Hepatocyte (in vitro differentiated cells): ENCODE measurements around the gene MEIS1. TPM values are rescaled to one million over a fixed set of nuclear protein-coding genes. Genes with fewer than 3 reads are reported as not detected.

ENCODE experiments used
- DNase-seq: peaks from one replicate; pipeline ENCODE4 v3.0.0-alpha.2; 2016; ENCODE audit warnings: low spot score
- H2AFZ ChIP-seq: fragments of 200-600 bp; sonication (generic); 2 replicates; pipeline ENCODE4 v1.6.0; 2016; ENCODE audit warnings: antibody characterized with exemption, mild to moderate bottlenecking
- H3K27ac ChIP-seq: fragments of 200-600 bp; sonication (generic); 2 replicates; pipeline ENCODE4 v1.5.1; 2016; ENCODE audit warnings: mild to moderate bottlenecking
- H3K27me3 ChIP-seq: fragments of 200-600 bp; sonication (generic); 2 replicates; pipeline ENCODE4 v1.6.1; 2016
- H3K36me3 ChIP-seq: fragments of 200-600 bp; sonication (generic); replicated peaks from 2 replicates; pipeline ENCODE4 v1.5.1; 2016; ENCODE audit warnings: low read depth; ENCODE audit not compliant: insufficient read depth
- H3K4me1 ChIP-seq: fragments of 200-600 bp; sonication (generic); 2 replicates; pipeline ENCODE4 v1.5.1; 2016; ENCODE audit warnings: mild to moderate bottlenecking, moderate library complexity; ENCODE audit not compliant: insufficient read depth
- H3K4me2 ChIP-seq: fragments of 200-600 bp; sonication (generic); 2 replicates; pipeline ENCODE4 v1.6.0; 2016
- H3K4me3 ChIP-seq: fragments of 200-600 bp; sonication (generic); 2 replicates; pipeline ENCODE4 v1.5.1; 2016; ENCODE audit warnings: mild to moderate bottlenecking
- H3K79me2 ChIP-seq: fragments of 200-600 bp; sonication (generic); 2 replicates; pipeline ENCODE4 v1.6.0; 2017; ENCODE audit warnings: mild to moderate bottlenecking
- H3K9me2 ChIP-seq: fragments of 200-600 bp; sonication (generic); replicated peaks from 2 replicates; pipeline ENCODE4 v1.6.0; 2017; ENCODE audit warnings: mild to moderate bottlenecking; ENCODE audit not compliant: insufficient read depth
- H3K9me3 ChIP-seq: fragments of 200-600 bp; sonication (generic); 2 replicates; pipeline ENCODE4 v1.5.1; 2016; ENCODE audit warnings: low read depth, mild to moderate bottlenecking
- H4K20me1 ChIP-seq: fragments of 200-600 bp; sonication (generic); 2 replicates; pipeline ENCODE4 v1.6.0; 2016; ENCODE audit warnings: mild to moderate bottlenecking; ENCODE audit not compliant: insufficient read depth, poor library complexity, severe bottlenecking
- EZH2 ChIP-seq: fragments of 200-600 bp; sonication (generic); IDR thresholded peaks from 2 replicates; pipeline ENCODE4 v1.6.1; 2016; ENCODE audit warnings: antibody characterized with exemption, mild to moderate bottlenecking, borderline replicate concordance
- EZH2phosphoT487 ChIP-seq: fragments of 200-600 bp; sonication (generic); IDR thresholded peaks from one replicate; pipeline ENCODE4 v1.6.1; 2018; ENCODE audit warnings: antibody characterized with exemption, mild to moderate bottlenecking, low read depth, moderate library complexity; ENCODE audit not compliant: unreplicated experiment, severe bottlenecking
- WGBS: methylation state at CpG from one replicate; pipeline ENCODE4 v1.1.6; 2016; ENCODE audit warnings: low lambda C conversion rate; ENCODE audit errors: missing lambda C conversion rate; 5-methylcytosine and 5-hydroxymethylcytosine counted together
- polyA plus RNA-seq: library from polyadenylated mRNA; unstranded; fragments of >200 nt; fragmentation: Nextera tagmentation; extraction: Ambion mirVana; gene quantifications from 2 replicates; pipeline ENCODE4 v1.2.1, GENCODE V29; 2016
- total RNA-seq: library from RNA; depleted of rRNA; stranded (reverse); fragments of >200 nt; gene quantifications from 2 replicates; pipeline ENCODE4 v1.2.3, GENCODE V29; 2014
- TF ChIP-seq, protein P1 (sequence below): fragments of 200-600 bp; sonication (generic); IDR thresholded peaks from 2 replicates; pipeline ENCODE4 v1.5.1; 2016; ENCODE audit warnings: antibody characterized with exemption, mild to moderate bottlenecking; ENCODE audit not compliant: poor library complexity

Gene MEIS1
- total and polyA plus RNA-seq, 2 experiments from 2014 or later, result 29.6 to 35.5 TPM

DNA sequence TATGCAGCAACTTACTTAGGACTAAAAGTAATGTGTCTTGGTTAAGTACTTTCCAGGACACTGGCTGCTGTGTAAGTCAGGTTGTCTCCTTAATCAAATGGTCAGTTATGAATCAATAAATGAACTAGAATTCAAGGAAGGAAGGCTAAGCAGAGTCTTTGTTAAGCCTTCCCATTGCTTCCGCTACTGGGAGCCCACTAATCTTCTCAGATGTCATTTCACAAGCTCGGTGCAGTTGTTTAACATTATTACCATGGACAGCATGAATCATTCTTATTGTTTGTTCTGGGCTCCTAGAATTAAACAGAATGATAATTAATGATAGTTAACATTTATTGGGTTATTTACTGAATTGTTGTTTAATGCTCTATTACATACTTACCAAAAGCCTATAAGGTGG is 26.0 kb upstream of the MEIS1 start:
- Histone ChIP-seq H2AFZ (no peak overlapping the region), H3K27me3 (no peaks in the 10 kb centered on the region), H3K4me2 (no peak overlapping the region), H3K4me3 (no peak overlapping the region), H3K36me3 (no peaks in the 10 kb centered on the region), H3K4me1 (peaks cover 4% of the 10 kb centered on the region), H3K27ac (no peak overlapping the region), H3K9me3 (no peaks in the 10 kb centered on the region), H3K79me2 (no peaks in the 10 kb centered on the region), H4K20me1 (no peaks in the 10 kb centered on the region), H3K9me2 (no peaks in the 10 kb centered on the region)
- TF ChIP-seq EZH2phosphoT487 (no peak), EZH2 (no peak)
- TF ChIP-seq, protein P1, sequence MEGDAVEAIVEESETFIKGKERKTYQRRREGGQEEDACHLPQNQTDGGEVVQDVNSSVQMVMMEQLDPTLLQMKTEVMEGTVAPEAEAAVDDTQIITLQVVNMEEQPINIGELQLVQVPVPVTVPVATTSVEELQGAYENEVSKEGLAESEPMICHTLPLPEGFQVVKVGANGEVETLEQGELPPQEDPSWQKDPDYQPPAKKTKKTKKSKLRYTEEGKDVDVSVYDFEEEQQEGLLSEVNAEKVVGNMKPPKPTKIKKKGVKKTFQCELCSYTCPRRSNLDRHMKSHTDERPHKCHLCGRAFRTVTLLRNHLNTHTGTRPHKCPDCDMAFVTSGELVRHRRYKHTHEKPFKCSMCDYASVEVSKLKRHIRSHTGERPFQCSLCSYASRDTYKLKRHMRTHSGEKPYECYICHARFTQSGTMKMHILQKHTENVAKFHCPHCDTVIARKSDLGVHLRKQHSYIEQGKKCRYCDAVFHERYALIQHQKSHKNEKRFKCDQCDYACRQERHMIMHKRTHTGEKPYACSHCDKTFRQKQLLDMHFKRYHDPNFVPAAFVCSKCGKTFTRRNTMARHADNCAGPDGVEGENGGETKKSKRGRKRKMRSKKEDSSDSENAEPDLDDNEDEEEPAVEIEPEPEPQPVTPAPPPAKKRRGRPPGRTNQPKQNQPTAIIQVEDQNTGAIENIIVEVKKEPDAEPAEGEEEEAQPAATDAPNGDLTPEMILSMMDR, result no peak
- no peak for DNase-seq
- WGBS, result 70% methylated on average over 2 of the region's 2 CpGs

DNA sequence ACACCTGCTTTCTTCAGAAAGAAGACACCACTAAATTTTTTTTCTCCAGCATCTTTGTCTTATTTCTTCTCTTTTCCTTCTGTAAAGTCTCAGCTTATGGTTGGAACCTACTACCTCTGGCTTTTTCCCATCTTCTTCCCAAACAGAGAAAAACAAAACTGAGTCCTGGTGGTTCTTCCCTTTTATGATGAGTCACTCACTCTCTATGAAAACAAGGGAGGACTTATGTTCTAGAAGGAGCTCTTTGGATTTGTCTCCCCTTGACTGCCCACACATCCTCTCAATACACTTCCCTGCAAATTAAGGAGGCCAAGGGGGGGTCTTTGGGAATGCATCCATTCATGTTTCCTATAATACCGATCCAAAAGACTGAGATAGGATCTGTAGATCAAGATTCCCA is 22.1 kb upstream of the MEIS1 start:
- TF ChIP-seq EZH2phosphoT487 (no peak), EZH2 (no peak)
- TF ChIP-seq, protein P1, result no peak
- H4K20me1 ChIP-seq, result no peaks in the 10 kb centered on the region
- H3K9me2 ChIP-seq, result no peaks in the 10 kb centered on the region
- H3K27ac ChIP-seq, result no peak overlapping the region
- peaks cover 4% of the 10 kb centered on the region for H3K4me1 ChIP-seq
- H3K79me2 ChIP-seq, result no peaks in the 10 kb centered on the region
- no peak overlapping the region for H3K4me2 ChIP-seq
- no peak overlapping the region for H2AFZ ChIP-seq
- no peaks in the 10 kb centered on the region for H3K27me3 ChIP-seq
- DNase-seq, result no peak
- no peaks in the 10 kb centered on the region for H3K9me3 ChIP-seq
- H3K36me3 ChIP-seq, result no peaks in the 10 kb centered on the region
- H3K4me3 ChIP-seq, result no peak overlapping the region
- 60% methylated on average over 1 of the region's 1 CpG for WGBS

DNA sequence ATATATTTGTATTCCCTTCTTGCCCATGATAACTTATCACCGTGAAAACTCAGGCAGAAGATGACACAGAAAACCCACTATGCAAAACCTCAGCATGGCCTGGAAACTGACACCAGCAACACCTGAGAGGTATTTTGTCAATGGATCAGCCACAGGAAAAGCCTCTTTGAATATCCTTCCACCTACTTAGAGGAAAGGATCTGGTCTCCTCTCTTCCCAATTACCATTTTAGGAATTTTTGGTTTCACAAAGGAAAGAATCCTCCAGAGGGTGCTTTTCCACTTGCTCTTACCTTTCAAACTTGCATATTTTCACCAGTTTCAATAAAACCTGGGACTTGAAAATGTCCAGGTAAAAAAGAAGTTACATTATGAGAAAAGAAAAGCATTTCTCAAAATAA is 20.0 kb upstream of the MEIS1 start:
- H3K4me2 ChIP-seq, result no peak overlapping the region

More for the DNA sequence above, 20.0 kb upstream of the MEIS1 start:
- DNase-seq, result no peak
- H3K79me2 ChIP-seq, result no peaks in the 10 kb centered on the region
- TF ChIP-seq, protein P1, result no peak
- TF ChIP-seq EZH2phosphoT487 (no peak), EZH2 (no peak)
- H2AFZ ChIP-seq, result no peak overlapping the region
- no peaks in the 10 kb centered on the region for H3K9me3 ChIP-seq
- H3K36me3 ChIP-seq, result no peaks in the 10 kb centered on the region
- peaks cover 4% of the 10 kb centered on the region for H3K4me1 ChIP-seq
- H3K9me2 ChIP-seq, result no peaks in the 10 kb centered on the region
- WGBS, result 52% methylated on average over 1 of the region's 1 CpG
- H3K4me3 ChIP-seq, result no peak overlapping the region
- no peak overlapping the region for H3K27ac ChIP-seq
- no peaks in the 10 kb centered on the region for H4K20me1 ChIP-seq
- no peaks in the 10 kb centered on the region for H3K27me3 ChIP-seq
